Left kidney (tissue), 2 donors: ENCODE measurements around the gene MMS19. TPM values are rescaled to one million over a fixed set of nuclear protein-coding genes. Genes with fewer than 3 reads are reported as not detected.
"Not testable (repeated sequence)": the region's sequence is repeated elsewhere in the genome, so short reads cannot be mapped to it uniquely, and the experiment has no call there.

ENCODE experiments used
- DNase-seq: peaks from one replicate; pipeline ENCODE4 v3.0.0-alpha.2; 2013
- polyA plus RNA-seq: library from polyadenylated mRNA; unstranded; fragments of 120-200 nt; gene quantifications from one replicate; pipeline ENCODE4 v1.2.1, GENCODE V29; 2013; ENCODE audit not compliant: insufficient read length

Gene MMS19
- polyA plus RNA-seq, 1 donor = 105 TPM

DNA sequence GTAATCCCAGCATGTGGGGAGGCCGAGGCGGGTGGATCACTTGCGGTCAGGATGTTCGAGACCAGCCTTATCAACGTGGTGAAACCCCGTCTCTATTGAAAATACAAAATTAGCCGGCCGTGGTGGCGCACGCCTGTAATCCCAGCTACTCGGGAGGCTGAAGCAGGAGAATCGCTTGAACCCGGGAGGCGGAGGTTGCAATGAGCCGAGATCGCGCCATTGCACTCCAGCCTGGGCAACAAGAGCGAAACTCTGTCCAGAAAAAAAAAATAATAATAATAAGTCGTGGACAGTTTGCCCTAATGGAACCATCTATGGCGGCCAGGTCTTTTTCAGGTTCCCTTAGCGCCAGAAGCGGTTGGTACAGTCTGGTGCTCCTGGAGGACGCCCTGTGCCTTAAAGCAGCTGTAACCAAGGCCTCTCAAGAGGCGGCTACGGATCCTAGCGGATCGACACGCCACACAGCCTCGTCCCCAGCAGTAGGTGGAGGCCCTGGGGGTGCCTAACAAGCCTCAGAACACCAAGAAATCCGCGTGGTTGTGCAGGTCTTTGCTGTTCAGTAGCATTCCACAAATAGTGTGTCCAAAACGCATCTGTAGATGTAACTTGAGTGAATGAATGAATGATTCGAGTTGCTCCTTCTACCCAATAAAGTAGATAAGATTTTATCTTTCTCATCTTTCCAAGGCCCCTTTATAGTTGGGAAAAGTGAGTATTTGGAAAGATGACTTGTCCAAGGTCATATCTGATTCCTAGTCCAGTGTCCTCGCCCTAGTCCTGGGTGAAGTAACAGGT, 71.2 kb downstream of the MMS19 start:
- DNase-seq = no peak

DNA sequence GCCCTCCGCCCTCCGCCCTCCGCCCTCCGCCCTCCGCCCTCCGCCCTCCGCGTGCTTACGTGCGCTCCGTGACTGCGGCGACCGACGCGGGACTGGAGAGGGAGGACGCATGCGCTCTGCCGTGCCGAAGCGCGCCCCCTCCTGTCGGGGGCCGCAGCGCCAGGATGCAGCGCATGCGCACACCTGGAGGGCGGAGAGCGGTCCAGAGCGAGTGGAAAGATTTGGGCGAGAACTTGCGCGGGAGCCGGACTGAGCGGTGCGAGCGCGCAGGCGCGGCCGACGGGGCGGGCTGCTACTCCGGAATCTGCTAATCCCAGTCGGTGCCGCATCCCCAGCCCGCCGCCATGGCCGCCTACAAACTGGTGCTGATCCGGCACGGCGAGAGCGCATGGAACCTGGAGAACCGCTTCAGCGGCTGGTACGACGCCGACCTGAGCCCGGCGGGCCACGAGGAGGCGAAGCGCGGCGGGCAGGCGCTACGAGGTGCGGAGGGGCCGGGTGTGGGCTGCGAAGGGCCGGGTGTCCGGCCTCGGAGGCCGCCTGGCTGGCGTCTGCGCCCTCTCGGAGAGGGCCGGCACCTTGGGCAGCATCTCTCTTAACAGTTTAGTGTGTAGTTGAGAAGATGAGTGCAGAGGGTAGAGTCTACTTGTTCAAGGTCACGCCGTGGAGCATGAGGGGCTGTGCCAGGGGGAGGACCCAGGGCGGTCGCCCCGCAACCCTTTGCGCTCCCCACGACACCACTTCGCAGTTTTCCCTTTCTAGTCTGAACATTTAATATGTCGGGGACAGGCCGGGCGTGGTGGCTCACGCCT, 72.1 kb downstream of the MMS19 start, which contains the start of gene PGAM1:
TSS of gene PGAM1 (plus strand) at position 228 of the 812 bp plus-strand sequence. CDS start at position 345, 117 bp downstream.
- peak; percentile 95 for DNase-seq

DNA sequence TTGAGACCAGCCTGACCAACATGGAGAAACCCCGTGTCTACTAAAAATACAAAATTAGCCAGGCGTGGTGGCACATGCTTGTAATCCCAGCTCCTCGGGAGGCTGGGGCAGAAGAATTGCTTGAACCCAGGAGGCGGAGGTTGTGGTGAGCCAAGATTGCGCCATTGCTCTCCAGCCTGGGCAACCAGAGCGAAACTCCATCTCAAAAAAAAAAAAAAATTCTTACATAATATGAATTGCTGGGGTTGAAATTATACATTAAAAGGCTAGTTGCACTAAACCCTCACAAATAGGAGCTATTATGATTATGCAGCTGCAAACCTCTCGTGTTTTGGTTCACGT, 74.5 kb downstream of the MMS19 start:
- DNase-seq = not testable (repeated sequence)

DNA sequence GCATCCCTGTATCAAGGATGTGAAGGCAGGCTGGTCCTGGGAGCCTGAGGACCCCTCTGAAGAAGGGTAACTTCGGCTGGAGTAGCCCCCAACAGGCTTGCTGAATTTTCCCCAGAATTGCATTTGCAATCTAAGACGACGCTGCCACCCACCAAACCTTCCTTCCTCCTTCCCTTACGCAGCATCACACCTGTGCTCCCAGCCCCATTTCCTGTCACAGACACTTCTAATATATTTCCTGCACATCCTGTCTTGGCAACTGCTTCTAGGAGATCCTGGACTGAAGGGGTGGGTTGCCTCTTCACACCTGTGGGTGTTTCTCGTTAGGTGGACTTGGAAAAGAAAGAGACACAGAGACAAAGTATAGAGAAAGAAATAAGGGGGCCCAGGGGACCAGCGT, 81.7 kb downstream of the MMS19 start:
- no peak for DNase-seq

DNA sequence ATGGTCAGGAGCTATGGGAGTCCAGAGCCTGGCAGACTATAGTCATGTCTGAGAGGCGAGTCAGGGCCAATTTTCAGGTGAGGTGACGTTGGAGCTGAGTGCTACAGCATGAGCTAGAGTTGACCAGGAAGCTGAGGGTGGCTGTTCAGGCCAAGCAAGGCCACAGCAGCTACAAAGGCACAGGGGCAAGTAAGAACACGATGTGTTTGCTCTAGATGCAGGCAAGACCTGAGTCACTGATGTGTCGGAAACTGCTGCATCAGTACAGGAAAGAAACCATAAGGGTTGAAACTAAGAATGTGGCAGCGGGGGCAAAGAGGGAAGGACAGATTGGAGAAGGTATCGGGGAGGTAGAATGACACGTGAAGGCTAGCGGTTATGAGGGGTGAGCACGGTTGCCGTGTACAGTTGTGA, 85.3 kb downstream of the MMS19 start:
- no peak for DNase-seq

DNA sequence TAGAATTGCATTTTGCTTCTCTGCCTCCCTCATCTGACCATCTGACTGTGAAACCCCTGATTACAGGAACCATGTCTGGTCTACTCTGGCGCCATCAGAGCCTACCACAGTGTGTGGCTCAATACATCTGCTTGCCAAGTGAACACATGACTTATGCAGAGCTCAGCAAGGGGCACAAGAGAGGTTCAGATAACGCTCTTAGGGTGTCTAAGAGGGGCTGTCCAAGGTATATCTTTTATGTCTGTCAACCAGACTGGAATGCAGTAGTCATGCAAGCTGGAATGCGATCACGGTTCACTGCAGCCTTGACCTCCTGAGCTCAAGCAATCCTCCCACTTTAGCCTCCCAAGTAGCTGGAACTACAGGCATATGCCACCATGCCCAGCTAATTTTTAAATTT, 86.8 kb downstream of the MMS19 start:
- no peak for DNase-seq

DNA sequence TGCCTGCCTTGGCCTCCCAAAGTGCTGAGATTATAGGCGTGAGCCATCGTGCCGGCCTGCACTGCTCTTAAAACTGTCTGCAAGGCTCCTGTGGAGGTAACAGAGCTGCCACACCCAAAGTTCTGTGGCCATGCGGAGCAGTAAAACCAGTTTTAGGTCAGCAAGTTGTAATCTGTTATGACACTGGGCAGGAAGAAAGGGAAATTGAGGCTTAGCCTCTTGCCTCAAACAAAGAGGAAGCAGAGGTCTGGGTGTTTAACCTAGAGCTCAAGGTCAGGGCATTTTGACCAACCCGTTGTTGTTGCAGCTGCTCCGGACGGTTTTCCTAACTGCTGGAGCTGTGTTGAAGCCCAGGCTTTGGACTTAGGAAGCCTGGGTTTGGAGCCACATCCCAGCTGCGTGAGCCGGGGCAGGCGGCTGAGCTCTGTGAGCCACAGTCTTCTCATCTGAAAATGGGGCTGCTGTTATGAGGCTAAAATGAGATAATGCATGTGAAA, 89.7 kb downstream of the MMS19 start:
- no peak for DNase-seq

Other genes with a start within 250 kb of the MMS19 start
- 33.8 TPM for gene ARHGAP19, start 205.8 kb downstream of the MMS19 start, polyA plus RNA-seq
- gene FRAT1, start 179.2 kb downstream of the MMS19 start, polyA plus RNA-seq = 2.5 TPM
- 12.0 TPM for gene FRAT2, start 163.7 kb downstream of the MMS19 start, polyA plus RNA-seq
- gene RRP12, start 97.1 kb downstream of the MMS19 start, polyA plus RNA-seq = 28.1 TPM
- 160 TPM for gene PGAM1, start 72.2 kb downstream of the MMS19 start, polyA plus RNA-seq
- 41.3 TPM for gene EXOSC1, start 52.4 kb downstream of the MMS19 start, polyA plus RNA-seq
- 39.1 TPM for gene ZDHHC16, start 52.2 kb downstream of the MMS19 start, polyA plus RNA-seq
- gene UBTD1, start 502 bp upstream of the MMS19 start, polyA plus RNA-seq = 6.5 TPM
- 0.53 TPM for gene ANKRD2, start 74.4 kb upstream of the MMS19 start, polyA plus RNA-seq
- 49.0 TPM for gene HOGA1, start 86.0 kb upstream of the MMS19 start, polyA plus RNA-seq
- gene C10orf62, start 91.3 kb upstream of the MMS19 start, polyA plus RNA-seq = 1.1 TPM
- gene MORN4, start 135.1 kb upstream of the MMS19 start, polyA plus RNA-seq = 24.7 TPM
- 18.1 TPM for gene PI4K2A, start 142.2 kb upstream of the MMS19 start, polyA plus RNA-seq
- gene AVPI1, start 188.8 kb upstream of the MMS19 start, polyA plus RNA-seq = 4.0 TPM
- 40.7 TPM for gene MARVELD1, start 215.3 kb upstream of the MMS19 start, polyA plus RNA-seq
- gene ZFYVE27, start 238.7 kb upstream of the MMS19 start, polyA plus RNA-seq = 35.1 TPM